ENCODE data around the gene ZMIZ1. TPM values are rescaled to one million over a fixed set of nuclear protein-coding genes. Genes with fewer than 3 reads are reported as not detected.

ZMIZ1 gene
- total and polyA plus RNA-seq, 5 donors, result 38.0 to 83.1 (median 71.1) TPM

DNA sequence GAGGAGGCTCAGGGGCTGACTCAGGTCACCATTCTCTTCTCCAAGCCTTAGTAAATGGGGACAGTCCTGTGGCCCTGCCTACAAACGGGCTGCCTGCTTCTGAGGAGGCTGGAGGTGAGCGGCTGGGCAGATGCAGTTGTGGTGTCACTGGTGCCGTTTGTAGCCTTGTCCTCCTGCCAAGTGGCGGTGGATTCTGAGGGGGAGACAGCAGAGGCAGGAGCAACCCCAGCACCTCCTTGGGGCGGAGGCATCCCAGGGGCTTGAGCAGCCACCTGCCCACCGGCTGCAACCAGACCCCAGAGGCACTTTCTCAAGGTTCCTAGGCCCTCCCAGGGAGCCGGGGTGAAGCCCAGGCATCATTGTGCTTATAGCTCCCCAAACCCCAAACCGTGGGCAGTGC is 112.5 kb downstream of the ZMIZ1 start:
- ATAC-seq (no peak), DNase-seq (peak in 1 of 3 donors; percentile 57)
- Histone ChIP-seq H3K27me3 (ENCODE audit: control insufficient read depth, insufficient read depth) (no peaks in the 10 kb centered on the region), H3K9me3 (ENCODE audit: control insufficient read depth, low read length) (no peaks in the 10 kb centered on the region), H3K27ac (ENCODE audit: low read length) (peak overlapping the region; percentile 7), H3K4me1 (ENCODE audit: control insufficient read depth, insufficient read depth, low read length) (peaks cover 70% of the 10 kb centered on the region), H3K4me3 (ENCODE audit: low read length) (no peak overlapping the region)
- intact Hi-C loops (cut with DNase I), result loop anchor here in 2 of 4 donors (5.0 to 10.0 kb wide), 2 partner anchors 34 to 106 kb away; no protein-coding TSS in a partner anchor
- 65% methylated on average over 8 of the region's 8 CpGs for WGBS

DNA sequence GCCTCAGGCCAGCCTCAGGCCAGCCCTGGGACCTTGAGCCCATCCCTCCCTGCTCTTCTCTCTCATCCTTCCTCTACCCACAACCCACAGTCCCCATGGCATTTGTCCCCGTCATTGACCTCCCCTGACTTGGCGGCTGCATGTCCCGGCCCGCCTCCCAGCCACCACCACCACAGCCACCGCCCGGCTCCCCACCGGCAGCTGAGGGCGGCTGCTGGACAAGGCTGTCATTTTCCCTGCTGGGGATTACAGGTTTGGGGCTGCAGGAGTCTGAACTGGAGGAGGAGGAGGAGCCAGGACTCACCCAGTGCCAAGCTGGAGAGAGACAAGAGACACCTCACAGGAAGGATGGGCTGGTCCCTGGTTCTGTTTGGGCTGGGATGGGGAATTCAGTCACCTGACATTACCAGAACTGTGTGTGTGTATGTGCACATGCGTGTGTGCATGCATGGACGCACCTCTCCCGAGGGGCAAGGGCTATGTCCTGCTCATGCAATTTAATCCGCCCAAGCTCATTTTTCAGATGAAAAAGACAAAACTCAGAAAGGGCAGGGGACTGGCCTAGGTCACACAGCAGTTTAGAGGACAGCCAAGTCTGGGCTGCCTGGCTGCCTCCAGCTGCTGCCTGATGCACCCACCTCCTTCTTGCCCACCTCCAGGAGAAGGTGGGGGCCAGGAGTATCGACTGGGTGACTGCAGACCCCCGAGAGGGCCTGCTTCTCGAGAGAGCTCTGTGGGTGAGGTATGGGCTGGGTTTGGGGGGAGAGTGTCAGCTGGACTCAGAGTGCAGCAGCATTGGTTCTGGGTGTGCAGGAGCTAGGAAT is 113.1 kb downstream of the ZMIZ1 start:
- DNase-seq (peak in 2 of 3 donors; percentile 56 to 67), ATAC-seq (no peak)
- Histone ChIP-seq H3K27ac (ENCODE audit: low read length) (peak overlapping the region; percentile 55), H3K4me1 (ENCODE audit: control insufficient read depth, insufficient read depth, low read length) (peaks cover 63% of the 10 kb centered on the region), H3K9me3 (ENCODE audit: control insufficient read depth, low read length) (no peaks in the 10 kb centered on the region), H3K27me3 (ENCODE audit: control insufficient read depth, insufficient read depth) (no peaks in the 10 kb centered on the region), H3K4me3 (ENCODE audit: low read length) (no peak overlapping the region)
- intact Hi-C loops (cut with DNase I), result loop anchor here in 2 of 4 donors (5.0 to 10.0 kb wide), 2 partner anchors 35 to 107 kb away; no protein-coding TSS in a partner anchor
- 59% methylated on average over 15 of the region's 15 CpGs for WGBS

DNA sequence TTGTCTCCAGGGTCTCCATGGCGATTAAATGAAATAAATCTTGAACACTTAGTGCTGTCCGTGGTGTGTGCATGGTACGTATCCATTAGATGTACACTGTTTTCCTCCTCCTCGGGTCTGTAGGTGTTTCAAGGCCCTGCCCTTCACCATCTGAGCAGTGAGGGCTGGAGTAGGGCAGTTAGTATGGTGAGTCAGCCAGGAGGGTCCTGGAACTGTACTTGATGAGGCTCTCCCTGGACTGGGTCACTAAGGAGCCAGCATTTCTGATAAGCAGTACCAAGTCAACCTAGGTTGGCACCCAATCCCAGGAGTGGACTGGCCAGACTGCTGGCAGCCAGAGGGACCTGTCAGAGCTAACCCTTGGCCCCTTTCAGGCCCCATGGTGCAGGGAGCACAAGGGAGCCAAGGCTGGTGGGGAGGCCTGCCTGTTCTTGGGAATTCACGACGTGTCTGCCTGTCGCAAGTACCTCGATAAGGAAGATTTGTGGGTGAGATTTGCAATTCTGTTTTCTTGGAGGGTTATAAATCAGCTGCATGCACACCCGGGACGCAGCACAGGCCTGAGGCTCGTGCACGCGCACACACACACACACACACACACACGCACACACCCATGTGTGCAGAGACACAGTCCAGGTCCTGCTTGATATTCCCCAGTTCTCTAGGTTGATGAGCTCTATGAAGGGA is 114.2 kb downstream of the ZMIZ1 start:
- intact Hi-C loops (cut with DNase I), result loop anchor here in 2 of 4 donors (5.0 to 10.0 kb wide), 2 partner anchors 36 to 108 kb away; no protein-coding TSS in a partner anchor
- Histone ChIP-seq H3K9me3 (ENCODE audit: control insufficient read depth, low read length) (no peaks in the 10 kb centered on the region), H3K4me1 (ENCODE audit: control insufficient read depth, insufficient read depth, low read length) (peaks cover 58% of the 10 kb centered on the region), H3K27ac (ENCODE audit: low read length) (peak overlapping the region; percentile 55), H3K4me3 (ENCODE audit: low read length) (no peak overlapping the region), H3K27me3 (ENCODE audit: control insufficient read depth, insufficient read depth) (no peaks in the 10 kb centered on the region)
- ATAC-seq (peak in 1 of 2 donors; percentile 8), DNase-seq (peak in 1 of 3 donors; percentile 46)
- WGBS, result 60% methylated on average over 14 of the region's 14 CpGs

DNA sequence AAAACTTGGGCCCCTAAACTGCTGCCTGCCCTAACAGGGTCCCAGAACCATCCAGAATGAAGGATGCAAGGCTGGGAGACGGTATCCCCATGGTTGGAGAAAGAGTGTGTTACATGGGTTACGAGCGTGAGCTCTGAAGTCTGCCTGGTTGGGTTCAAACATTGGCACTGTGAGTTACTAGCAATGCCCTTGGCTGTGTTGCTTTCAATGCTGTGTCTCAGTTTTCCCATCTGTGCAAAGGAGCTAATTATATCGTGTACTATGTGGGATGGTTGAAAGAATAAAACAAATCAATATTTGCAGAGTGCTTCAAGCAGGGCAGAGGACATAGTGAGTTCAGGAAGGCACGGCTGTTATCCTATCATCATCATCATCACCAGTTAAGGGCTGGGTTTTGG is 114.7 kb downstream of the ZMIZ1 start:
- Histone ChIP-seq H3K27me3 (ENCODE audit: control insufficient read depth, insufficient read depth) (no peaks in the 10 kb centered on the region), H3K4me1 (ENCODE audit: control insufficient read depth, insufficient read depth, low read length) (peaks cover 57% of the 10 kb centered on the region), H3K27ac (ENCODE audit: low read length) (peak overlapping the region; percentile 55), H3K9me3 (ENCODE audit: control insufficient read depth, low read length) (no peaks in the 10 kb centered on the region), H3K4me3 (ENCODE audit: low read length) (no peak overlapping the region)
- intact Hi-C loops (cut with DNase I), result loop anchor here in 2 of 4 donors (5.0 to 10.0 kb wide), 2 partner anchors 36 to 109 kb away; no protein-coding TSS in a partner anchor
- 85% methylated on average over 5 of the region's 5 CpGs for WGBS
- ATAC-seq (no peak), DNase-seq (no peak)

DNA sequence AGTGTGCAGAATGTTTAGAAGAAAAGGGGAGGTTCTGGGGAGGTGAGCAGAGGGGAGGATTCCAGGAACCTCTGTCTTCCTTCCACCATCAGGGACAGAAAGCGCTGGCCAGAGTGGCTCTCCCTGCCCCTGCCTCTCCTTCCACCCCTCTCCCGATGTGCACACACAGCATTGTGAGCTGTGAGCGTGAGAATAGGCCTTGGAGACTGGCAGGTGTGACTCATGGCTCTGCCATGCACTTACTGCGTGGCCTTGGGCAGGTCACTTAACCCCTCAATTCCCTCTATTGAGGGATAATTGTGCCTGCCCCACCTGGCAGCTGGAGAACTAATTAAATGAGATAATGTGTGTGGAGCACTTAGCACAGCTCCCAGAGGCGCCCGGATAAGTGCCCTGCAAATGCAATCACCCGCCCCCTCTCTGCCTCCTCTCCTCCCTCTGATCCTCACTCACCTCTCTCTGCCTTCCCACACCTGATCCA is 115.4 kb downstream of the ZMIZ1 start:
- Histone ChIP-seq H3K4me1 (ENCODE audit: control insufficient read depth, insufficient read depth, low read length) (peaks cover 51% of the 10 kb centered on the region), H3K27me3 (ENCODE audit: control insufficient read depth, insufficient read depth) (no peaks in the 10 kb centered on the region), H3K4me3 (ENCODE audit: low read length) (no peak overlapping the region), H3K9me3 (ENCODE audit: control insufficient read depth, low read length) (no peaks in the 10 kb centered on the region), H3K27ac (ENCODE audit: low read length) (peak overlapping the region; percentile 75)
- ATAC-seq (peak in 1 of 2 donors; percentile 28), DNase-seq (peak in 1 of 3 donors; percentile 54)
- intact Hi-C loops (cut with DNase I), result loop anchor here in 2 of 4 donors (5.0 to 10.0 kb wide), 2 partner anchors 37 to 109 kb away; no protein-coding TSS in a partner anchor
- WGBS, result 43% methylated on average over 7 of the region's 7 CpGs

DNA sequence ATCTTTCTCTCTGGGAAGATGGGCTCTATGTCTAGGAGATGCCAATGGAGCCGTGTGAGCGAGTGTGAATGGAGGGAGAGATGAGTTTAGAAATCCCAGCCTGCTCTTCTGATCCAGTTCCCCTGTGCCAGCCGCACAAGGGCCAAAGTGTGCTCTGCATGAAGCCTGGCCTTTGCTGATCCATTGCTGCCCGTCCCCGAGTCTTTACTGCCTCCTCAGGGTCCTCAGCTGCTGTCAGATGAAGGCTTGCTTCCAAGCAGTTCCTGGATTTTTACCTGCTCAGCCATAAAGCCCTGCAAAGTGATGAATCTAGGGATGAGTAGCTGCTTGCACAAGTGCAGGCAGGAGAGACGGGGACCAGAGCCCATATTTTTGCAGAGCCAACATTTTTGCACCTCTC is 115.9 kb downstream of the ZMIZ1 start:
- intact Hi-C loops (cut with DNase I), result loop anchor here in 2 of 4 donors (5.0 to 10.0 kb wide), 2 partner anchors 37 to 110 kb away; no protein-coding TSS in a partner anchor
- peak overlapping the region; percentile 75 for H3K27ac ChIP-seq (ENCODE audit: low read length)
- peak in 1 of 3 donors; percentile 47 for DNase-seq
- 36% methylated on average over 6 of the region's 6 CpGs for WGBS
- H3K9me3 ChIP-seq (ENCODE audit: control insufficient read depth, low read length), result no peaks in the 10 kb centered on the region
- H3K4me3 ChIP-seq (ENCODE audit: low read length), result no peak overlapping the region
- H3K27me3 ChIP-seq (ENCODE audit: control insufficient read depth, insufficient read depth), result no peaks in the 10 kb centered on the region
- peaks cover 47% of the 10 kb centered on the region for H3K4me1 ChIP-seq (ENCODE audit: control insufficient read depth, insufficient read depth, low read length)
- no peak for ATAC-seq

DNA sequence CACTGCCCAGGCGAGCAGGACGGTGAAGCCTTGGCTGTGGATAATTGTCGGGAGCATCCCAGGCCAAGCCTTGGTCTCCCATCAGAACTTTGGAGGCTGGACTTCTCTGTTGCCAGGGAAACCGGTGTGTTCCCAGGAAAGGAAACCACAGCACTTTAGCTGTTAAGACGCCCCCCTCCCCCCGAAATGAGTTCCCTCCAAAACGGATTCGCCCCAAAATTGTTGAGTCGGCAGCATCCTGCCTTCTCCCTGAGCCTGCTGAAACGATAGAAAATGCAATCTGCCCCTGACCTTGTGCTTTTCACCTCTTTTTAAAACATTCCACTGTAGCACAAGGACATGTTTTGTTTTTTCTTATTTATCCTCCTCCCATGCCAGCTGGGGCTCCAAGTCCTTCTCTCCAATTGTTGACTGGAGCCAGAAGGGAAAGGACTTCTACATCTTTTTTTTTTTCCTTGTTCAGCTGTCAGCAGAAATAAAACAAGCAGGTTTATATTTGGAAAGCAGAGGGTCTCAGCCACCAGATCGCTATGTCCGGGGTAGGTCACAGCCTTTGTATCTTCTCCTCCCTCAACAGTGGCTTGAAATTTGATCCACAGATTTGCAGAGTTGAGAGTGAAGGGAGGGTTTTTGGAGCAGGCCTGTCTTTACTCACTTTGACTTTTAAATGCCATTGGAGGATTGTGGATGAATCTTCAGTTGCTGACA is 116.5 kb downstream of the ZMIZ1 start:
- DNase-seq (peak in 1 of 3 donors; percentile 64), ATAC-seq (peak in 1 of 2 donors; percentile 18)
- WGBS, result 15% methylated on average over 12 of the region's 12 CpGs
- H3K27me3 ChIP-seq (ENCODE audit: control insufficient read depth, insufficient read depth), result no peaks in the 10 kb centered on the region
- H3K27ac ChIP-seq (ENCODE audit: low read length), result peak overlapping the region; percentile 75
- no peak overlapping the region for H3K4me3 ChIP-seq (ENCODE audit: low read length)
- H3K9me3 ChIP-seq (ENCODE audit: control insufficient read depth, low read length), result no peaks in the 10 kb centered on the region
- H3K4me1 ChIP-seq (ENCODE audit: control insufficient read depth, insufficient read depth, low read length), result peaks cover 42% of the 10 kb centered on the region
- intact Hi-C loops (cut with DNase I), result loop anchor here in 1 of 4 donors (10.0 kb wide), 1 partner anchor 110 kb away; no protein-coding TSS in a partner anchor

DNA sequence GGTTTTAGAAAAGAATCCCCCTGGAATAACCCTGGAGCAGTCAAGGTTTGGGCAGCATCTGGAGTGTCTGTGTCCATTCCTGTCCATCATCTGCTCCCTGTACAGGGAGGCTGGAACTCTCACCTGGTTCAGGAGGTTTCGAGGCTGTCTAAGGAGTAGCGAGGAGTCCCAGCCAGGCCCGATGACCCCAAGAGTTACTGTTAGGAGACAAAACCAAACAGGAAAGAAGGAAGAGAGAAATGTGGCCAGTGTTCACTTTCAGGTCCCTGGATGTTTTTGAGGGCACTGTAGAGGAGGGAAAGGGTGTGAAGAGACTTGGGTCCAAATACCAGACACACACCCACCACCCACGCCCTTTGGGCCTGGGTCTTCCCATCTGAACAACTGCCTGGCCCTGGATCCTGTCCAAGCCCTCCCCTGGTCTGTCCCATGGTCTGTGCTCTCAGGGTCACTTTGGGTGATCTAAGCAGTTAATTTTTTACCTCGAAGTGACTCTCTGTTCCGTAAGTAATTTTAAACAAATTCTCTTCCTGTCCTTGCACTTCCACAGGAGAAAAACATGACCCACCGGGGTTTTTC is 117.1 kb downstream of the ZMIZ1 start:
- H3K4me1 ChIP-seq (ENCODE audit: control insufficient read depth, insufficient read depth, low read length), result peaks cover 38% of the 10 kb centered on the region

DNA sequence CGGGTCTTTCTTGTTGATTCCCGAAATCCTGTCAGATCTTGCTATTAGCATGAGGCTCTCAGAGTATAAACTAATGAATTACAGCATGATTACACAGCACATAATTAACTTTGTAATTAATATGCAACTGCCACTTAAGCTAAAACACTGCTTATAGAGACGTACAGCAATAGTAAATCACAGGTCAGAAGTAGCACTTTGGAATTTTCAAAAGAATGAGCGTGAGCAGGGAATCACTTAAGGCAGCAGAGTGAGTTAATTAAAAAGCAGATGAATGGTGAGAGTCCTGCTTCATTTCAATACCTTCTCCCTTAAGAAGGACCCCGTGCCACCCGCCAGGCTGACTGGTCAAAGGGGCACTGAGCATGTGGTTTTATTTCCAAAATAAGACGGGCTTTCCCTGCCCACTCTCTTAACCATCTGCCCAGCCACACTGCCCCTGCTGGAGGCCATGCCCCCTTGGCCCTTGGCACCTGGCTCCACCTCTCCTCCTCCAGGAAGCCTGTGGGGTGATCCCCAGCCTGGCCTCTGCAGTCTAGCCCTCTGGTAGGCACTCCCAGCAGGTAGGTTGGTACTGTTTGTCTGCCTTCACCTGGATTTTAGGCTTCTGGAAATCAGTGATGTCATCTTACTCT is 117.8 kb downstream of the ZMIZ1 start:
- DNase-seq (peak in 1 of 3 donors; percentile 23), ATAC-seq (no peak)
- H3K27me3 ChIP-seq (ENCODE audit: control insufficient read depth, insufficient read depth), result no peaks in the 10 kb centered on the region
- 68% methylated on average over 7 of the region's 7 CpGs for whole genome bisulfite sequencing
- H3K9me3 ChIP-seq (ENCODE audit: control insufficient read depth, low read length), result no peaks in the 10 kb centered on the region
- H3K4me3 ChIP-seq (ENCODE audit: low read length), result no peak overlapping the region
- H3K27ac ChIP-seq (ENCODE audit: low read length), result no peak overlapping the region
- H3K4me1 ChIP-seq (ENCODE audit: control insufficient read depth, insufficient read depth, low read length), result peaks cover 39% of the 10 kb centered on the region
- intact Hi-C loops (cut with DNase I), result loop anchor here in 1 of 4 donors (10.0 kb wide), 1 partner anchor 112 kb away; no protein-coding TSS in a partner anchor

More for the DNA sequence above, 117.1 kb downstream of the ZMIZ1 start:
- 51% methylated on average over 7 of the region's 7 CpGs for WGBS
- Histone ChIP-seq H3K4me3 (ENCODE audit: low read length) (no peak overlapping the region), H3K9me3 (ENCODE audit: control insufficient read depth, low read length) (no peaks in the 10 kb centered on the region), H3K27me3 (ENCODE audit: control insufficient read depth, insufficient read depth) (no peaks in the 10 kb centered on the region), H3K27ac (ENCODE audit: low read length) (peak overlapping the region; percentile 75)
- ATAC-seq (no peak), DNase-seq (peak in 2 of 3 donors; percentile 54 to 57)
- intact Hi-C loops (cut with DNase I), result loop anchor here in 1 of 4 donors (10.0 kb wide), 1 partner anchor 111 kb away; no protein-coding TSS in a partner anchor
